Thymus (tissue), 11 donors: ENCODE measurements around the gene SYS1. TPM values are rescaled to one million over a fixed set of nuclear protein-coding genes. Genes with fewer than 3 reads are reported as not detected.

ENCODE experiments used
- DNase-seq, 9 donors: peaks; one replicate each; pipeline ENCODE4 v3.0.0-alpha.2; 2013; ENCODE audit warnings: low spot score in 9 of 9, low read depth in 6 of 9, missing footprints in 1 of 9
- H3K27ac ChIP-seq, 2 donors: one replicate each; pipeline ENCODE4 v1.5.1; 2013; ENCODE audit warnings: control low read depth in 1 of 2, low read depth in 1 of 2, low read length in 1 of 2, mild to moderate bottlenecking in 1 of 2, moderate library complexity in 1 of 2
- H3K27me3 ChIP-seq, 2 donors: one replicate each; pipeline ENCODE4 v1.5.1; 2013; ENCODE audit warnings: low read length in 1 of 2; ENCODE audit not compliant: control insufficient read depth in 2 of 2, insufficient read depth in 1 of 2
- H3K36me3 ChIP-seq, 2 donors: one replicate each; pipeline ENCODE4 v1.5.1; 2013; ENCODE audit warnings: low read length in 1 of 2, mild to moderate bottlenecking in 1 of 2, moderate library complexity in 1 of 2; ENCODE audit not compliant: control insufficient read depth in 2 of 2, insufficient read depth in 2 of 2
- H3K4me1 ChIP-seq, 2 donors: one replicate each; pipeline ENCODE4 v1.5.1; 2013; ENCODE audit warnings: low read length in 2 of 2; ENCODE audit not compliant: control insufficient read depth in 2 of 2, insufficient read depth in 2 of 2
- H3K4me3 ChIP-seq, 2 donors: one replicate each; pipeline ENCODE4 v1.5.1; 2013; ENCODE audit warnings: low read length in 2 of 2, control low read depth in 1 of 2, mild to moderate bottlenecking in 1 of 2
- H3K9me3 ChIP-seq, 2 donors: one replicate each; pipeline ENCODE4 v1.5.1; 2013; ENCODE audit warnings: low read length in 1 of 2, mild to moderate bottlenecking in 1 of 2; ENCODE audit not compliant: control insufficient read depth in 2 of 2, insufficient read depth in 1 of 2
- WGBS: extraction: QIAGEN DNeasy Blood & Tissue Kit; methylation state at CpG from one replicate; pipeline ENCODE4 v1.1.7; 2013; 5-methylcytosine and 5-hydroxymethylcytosine counted together
- polyA plus RNA-seq: library from polyadenylated mRNA; stranded (reverse); fragments of 200-250 nt; gene quantifications from one replicate; pipeline ENCODE4 v1.2.3, GENCODE V29; 2013
- total RNA-seq: library from RNA; stranded (reverse); fragments of 120-200 nt; gene quantifications from one replicate; pipeline ENCODE4 v1.2.4, GENCODE V29; 2013
- donor health status: healthy.

The SYS1 gene
- total and polyA plus RNA-seq, 2 donors = 15.2 to 19.7 TPM

DNA sequence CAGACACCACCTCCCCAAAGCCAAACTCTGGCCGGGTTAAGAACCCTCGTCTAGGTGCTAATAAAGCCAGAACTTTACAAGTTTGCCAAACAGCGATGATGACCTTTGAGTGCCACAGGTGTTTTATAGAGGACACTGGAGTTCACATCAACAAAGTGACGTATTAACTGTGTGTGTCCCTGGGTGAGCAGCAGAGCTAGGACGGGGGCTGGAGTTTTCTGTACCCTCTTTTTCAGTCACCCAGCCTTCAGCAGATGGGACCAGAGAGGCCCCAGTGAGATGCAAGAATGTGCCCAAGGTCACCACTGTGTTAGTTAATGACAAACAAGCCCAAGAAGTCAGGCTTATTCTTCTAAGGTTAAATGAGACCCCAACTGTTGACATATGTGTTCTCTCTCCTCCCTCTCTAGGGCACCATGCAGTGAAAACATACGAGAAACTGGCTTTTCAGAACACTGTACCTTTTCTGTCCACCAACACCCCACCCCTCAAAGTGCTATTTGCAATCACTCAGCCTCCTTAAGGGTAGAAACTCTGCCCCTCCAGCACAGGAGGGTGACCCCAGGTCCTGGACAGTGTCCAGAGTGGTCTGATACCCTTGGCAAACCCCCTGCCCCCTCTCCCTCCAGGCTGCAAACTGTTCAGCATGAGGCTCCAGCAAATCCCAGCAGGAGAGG lies 20.0 kb upstream of the SYS1 start:
- Histone ChIP-seq H3K27ac (no peak overlapping the region), H3K4me3 (no peak overlapping the region), H3K27me3 (peaks cover 9 to 30% of the 10 kb centered on the region in 2 donors), H3K36me3 (no peaks in the 10 kb centered on the region), H3K9me3 (no peaks in the 10 kb centered on the region), H3K4me1 (peaks cover 0 to 11% of the 10 kb centered on the region in 2 donors)
- no peak for DNase-seq
- 94% methylated on average over 6 of the region's 6 CpGs for WGBS

DNA sequence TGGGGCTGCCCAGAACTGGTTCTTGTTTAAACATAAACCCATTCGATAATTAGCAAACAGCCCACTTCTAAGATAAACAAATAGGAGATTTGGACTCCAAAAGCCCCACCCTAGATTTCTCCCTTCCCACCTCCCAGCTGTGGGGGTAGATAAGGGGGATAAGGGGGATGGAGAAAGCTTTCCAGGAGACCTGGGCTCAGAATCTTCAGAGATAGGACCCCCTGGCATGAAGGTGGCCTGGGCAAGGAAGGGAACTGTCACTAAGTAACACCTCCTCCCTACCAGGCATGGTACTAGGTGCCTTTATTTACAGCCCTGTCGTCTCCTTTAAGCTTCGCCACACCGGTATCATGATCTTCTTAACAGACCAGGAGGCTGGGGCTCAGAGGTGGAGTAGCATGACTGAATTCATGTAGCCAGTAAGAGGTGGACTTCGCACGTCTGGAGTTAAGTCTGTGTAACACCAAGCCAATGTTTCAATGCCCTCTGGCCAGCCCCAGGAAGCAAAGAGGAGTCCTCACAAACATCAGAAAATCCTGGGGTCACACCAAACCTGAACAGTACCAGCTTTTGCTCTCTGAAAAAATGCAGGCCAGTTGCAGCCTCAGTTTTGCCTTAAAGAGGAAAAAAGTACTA lies 19.3 kb upstream of the SYS1 start:
- Histone ChIP-seq H3K36me3 (no peaks in the 10 kb centered on the region), H3K4me3 (no peak overlapping the region), H3K9me3 (no peaks in the 10 kb centered on the region), H3K27ac (no peak overlapping the region), H3K27me3 (peaks cover 16 to 37% of the 10 kb centered on the region in 2 donors), H3K4me1 (peaks cover 0 to 11% of the 10 kb centered on the region in 2 donors)
- no peak for DNase-seq
- 93% methylated on average over 6 of the region's 6 CpGs for WGBS

DNA sequence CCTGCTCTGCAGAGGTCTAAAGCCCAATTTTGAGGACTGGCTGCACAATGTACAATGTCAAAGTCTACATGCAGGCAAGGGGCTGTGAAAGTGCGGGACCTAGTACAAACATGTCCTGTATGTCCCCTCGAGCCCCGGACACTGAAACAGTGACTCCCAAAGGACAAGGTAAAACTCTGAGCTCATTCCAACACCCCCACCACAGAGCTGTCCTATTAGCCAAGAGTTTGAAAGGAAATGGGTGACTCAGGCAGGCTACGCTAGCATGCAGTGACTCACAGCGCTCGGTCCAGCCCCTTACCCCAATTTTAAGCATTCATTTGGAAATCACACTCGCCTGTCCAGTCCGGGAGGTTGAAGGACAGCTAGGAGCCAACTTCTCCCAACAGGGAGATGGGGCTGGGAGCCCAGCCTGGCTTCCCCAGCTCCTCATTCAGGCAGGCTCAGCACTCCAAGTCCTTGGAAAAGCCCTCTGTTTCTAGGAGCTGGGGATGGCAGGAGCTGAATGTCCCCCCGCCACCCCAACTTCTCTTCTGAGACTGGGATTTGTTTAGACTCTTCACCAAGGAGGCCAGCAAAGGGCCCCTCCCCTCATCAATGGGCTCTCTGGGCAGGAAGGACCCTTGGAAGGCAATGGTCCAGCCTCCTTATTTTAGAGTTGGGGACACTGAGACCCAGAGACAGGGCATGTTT lies 18.6 kb upstream of the SYS1 start:
- no peak overlapping the region for H3K4me3 ChIP-seq
- DNase-seq = no peak

DNA sequence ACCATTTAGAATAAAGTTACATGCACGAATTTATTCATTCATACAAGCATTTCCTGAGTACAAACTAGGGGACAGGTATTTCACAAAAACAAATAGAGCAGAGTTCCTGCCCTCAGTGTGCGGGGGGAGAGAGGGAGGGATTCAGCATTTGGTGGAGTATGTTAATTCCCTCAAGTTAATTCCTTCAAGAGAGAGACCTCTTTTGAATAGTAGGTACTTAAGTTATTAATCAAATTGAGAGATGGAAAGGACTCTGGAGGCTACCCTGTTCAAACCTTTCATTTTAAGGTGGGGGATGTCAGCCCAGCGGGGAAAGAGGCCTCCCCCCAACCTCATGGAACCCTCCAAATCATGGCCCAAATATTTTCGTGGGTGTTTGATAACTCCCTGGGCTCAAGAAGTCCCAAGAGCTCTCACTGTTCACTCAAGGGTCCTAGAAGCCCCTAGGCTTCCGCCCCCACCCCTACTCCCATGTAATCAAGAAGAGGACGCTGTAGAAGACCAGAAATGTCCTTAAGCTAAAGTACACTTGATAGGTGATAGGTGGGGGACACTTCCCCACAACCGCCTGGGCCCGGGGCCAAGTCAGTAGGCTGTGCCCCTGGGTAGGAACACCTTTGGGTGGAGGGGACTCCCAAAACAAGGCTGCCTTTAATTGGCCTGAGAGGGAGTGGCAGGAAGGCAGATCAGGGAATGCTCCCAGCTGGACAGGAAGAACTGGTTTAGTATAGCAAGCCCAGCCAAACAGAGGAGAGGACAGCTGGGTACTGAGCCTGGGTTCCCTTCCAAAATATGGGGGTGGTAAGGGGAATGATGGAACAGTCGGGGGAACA lies 17.6 kb upstream of the SYS1 start:
- H3K4me3 ChIP-seq = no peak overlapping the region
- H3K27ac ChIP-seq = no peak overlapping the region
- peaks cover 0 to 11% of the 10 kb centered on the region in 2 donors for H3K4me1 ChIP-seq
- no peak for DNase-seq
- WGBS = 87% methylated on average over 9 of the region's 9 CpGs
- H3K27me3 ChIP-seq = peaks cover 24 to 50% of the 10 kb centered on the region in 2 donors
- H3K36me3 ChIP-seq = no peaks in the 10 kb centered on the region
- no peaks in the 10 kb centered on the region for H3K9me3 ChIP-seq

More for the DNA sequence above, 18.6 kb upstream of the SYS1 start:
- WGBS = 90% methylated on average over 9 of the region's 9 CpGs
- Histone ChIP-seq H3K4me1 (peaks cover 0 to 11% of the 10 kb centered on the region in 2 donors), H3K27ac (no peak overlapping the region), H3K27me3 (peaks cover 20 to 43% of the 10 kb centered on the region in 2 donors), H3K36me3 (no peaks in the 10 kb centered on the region), H3K9me3 (no peaks in the 10 kb centered on the region)

DNA sequence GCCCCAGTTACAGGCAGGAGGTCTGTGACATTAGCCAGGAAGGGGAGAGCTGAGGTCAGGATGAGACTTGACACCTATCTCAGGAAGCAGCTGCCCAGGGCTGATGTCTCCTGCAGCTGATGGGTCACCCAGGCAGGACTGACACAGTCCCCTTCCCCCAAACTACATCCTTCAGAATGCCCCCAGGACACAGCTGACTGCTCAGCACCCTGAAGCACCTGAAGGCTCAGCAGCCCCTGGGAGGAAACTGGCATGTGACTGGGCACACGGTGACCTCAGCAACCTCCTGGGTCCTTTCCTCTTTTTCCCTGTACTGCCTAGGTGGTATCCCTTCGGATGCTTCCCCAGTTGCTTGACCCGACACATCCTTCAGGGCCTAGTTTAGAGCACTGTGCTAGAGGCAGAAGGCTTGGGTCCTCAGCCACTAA lies 16.7 kb upstream of the SYS1 start:
- Histone ChIP-seq H3K4me1 (peaks cover 0 to 11% of the 10 kb centered on the region in 2 donors), H3K27me3 (peaks cover 24 to 52% of the 10 kb centered on the region in 2 donors), H3K27ac (no peak overlapping the region), H3K9me3 (no peaks in the 10 kb centered on the region), H3K36me3 (no peaks in the 10 kb centered on the region), H3K4me3 (no peak overlapping the region)
- 68% methylated on average over 3 of the region's 3 CpGs for WGBS
- no peak for DNase-seq

DNA sequence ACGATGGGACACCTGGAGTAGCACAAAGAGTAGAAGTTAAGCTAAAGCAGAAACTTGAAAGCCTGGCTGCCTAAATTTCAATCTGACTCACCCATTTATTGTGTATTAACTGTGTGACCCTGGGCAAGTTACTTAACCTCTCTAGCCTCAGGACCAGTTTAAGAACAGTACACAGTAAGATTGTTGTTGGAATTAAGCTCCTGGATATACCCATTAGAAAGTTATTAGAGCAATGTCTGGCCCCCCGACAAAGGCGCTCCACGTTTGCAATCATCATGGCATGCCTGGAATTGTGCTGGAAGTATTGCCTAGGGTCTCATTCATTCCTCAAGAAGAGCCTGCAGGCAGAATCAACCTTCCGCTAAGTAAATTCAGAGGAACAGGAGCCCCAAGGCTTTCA lies 16.1 kb upstream of the SYS1 start:
- Histone ChIP-seq H3K27ac (no peak overlapping the region), H3K27me3 (peaks cover 24 to 52% of the 10 kb centered on the region in 2 donors), H3K9me3 (no peaks in the 10 kb centered on the region), H3K4me1 (peaks cover 0 to 11% of the 10 kb centered on the region in 2 donors), H3K4me3 (no peak overlapping the region), H3K36me3 (no peaks in the 10 kb centered on the region)
- 94% methylated on average over 5 of the region's 5 CpGs for WGBS
- DNase-seq = no peak

DNA sequence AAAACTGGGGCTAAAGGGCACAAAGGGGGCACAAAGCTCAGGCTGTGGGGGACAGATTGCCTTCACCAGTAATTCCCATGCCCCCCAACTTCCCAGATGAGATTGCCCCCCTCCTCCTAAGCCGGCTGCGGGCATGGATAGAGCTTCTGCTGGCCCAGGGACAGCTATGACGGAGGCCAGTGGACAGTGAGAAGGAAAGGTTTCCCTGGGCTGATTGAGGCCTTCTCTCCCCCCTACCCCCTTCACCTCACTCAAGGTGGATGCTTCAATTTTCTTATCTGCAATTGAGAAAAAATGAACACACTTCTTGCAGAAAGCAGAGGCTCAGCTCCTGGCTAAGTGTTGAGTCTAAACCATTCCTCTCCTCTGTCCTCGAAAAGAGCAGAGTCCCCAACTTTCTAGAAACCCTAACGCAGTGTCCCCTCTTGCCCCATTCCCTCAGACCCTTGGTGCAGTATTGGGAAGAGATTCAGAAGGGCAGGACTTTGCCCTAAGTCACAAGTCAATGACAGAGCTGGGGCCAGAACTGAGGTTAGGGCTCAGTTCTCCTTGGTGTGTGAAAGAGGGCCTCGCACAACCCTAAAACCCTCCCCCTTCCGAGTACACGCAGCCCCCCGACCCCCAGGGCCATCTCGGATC lies 15.5 kb upstream of the SYS1 start:
- Histone ChIP-seq H3K27me3 (peaks cover 24 to 49% of the 10 kb centered on the region in 2 donors), H3K4me1 (peaks cover 0 to 11% of the 10 kb centered on the region in 2 donors), H3K9me3 (no peaks in the 10 kb centered on the region), H3K4me3 (peak overlapping the region; percentile 40 to 49), H3K36me3 (no peaks in the 10 kb centered on the region), H3K27ac (peak overlapping the region in 1 of 2 donors; percentile 42)
- whole genome bisulfite sequencing = 47% methylated on average over 10 of the region's 10 CpGs
- DNase-seq = no peak

DNA sequence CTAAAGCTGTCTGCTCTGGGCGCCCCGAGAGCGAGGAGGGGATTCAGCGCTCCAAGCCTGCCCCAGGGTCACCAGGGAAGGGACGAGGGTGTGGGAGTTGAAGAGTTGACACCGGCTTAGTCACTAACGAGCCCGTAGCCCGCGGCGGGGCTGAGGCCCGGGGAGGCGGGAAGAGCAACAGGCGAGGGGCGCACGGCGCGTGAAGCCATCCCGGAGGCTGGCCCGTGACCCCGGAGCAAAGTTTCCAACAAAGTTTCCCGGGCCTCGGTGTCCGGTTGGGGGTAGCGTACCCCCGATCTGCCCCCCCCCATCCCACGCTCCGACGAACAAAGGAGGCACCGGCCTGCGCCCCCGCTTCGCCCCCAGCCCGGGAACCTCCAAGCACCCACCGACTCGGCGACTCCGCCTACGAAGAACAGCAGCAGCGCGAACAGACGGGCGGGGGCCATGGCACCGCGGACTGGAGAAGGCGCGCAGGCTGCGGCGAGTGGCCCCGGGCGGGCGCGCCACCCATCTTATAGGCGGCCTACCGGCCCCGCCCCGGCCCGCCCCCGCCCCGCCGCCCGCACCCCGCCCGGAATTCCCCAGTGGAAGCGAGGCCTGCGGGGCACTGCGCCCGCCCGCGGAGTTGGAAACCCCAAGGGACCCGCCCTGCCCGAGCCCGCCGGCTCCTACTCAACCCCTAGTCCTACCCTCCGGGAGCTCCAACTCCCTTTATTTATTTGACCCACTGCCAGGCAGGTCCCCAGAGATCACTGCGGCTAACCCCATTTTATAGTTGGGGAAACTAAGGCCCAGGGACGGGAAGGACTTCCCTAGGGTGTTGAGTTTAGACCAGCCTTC lies 14.8 kb upstream of the SYS1 start, which contains the start of gene SDC4:
Gene SDC4, minus strand, starts transcription at position 489 of the 843 bp plus-strand sequence. Its CDS starts 40 bp downstream, at position 449.
- Histone ChIP-seq H3K9me3 (no peaks in the 10 kb centered on the region), H3K4me1 (peaks cover 0 to 11% of the 10 kb centered on the region in 2 donors), H3K36me3 (no peaks in the 10 kb centered on the region), H3K27me3 (peaks cover 24 to 49% of the 10 kb centered on the region in 2 donors), H3K4me3 (peak within 1 kb of the TSS; percentile 40 to 49), H3K27ac (peak within 1 kb of the TSS in 1 of 2 donors; percentile 42)
- WGBS = 5% methylated on average over 77 of the region's 77 CpGs
- no peak for DNase-seq
